ENCODE results near the gene QSOX2.
"Not testable (repeated sequence)": the region's sequence is repeated elsewhere in the genome, so short reads cannot be mapped to it uniquely, and the experiment has no call there.

QSOX2 gene

DNA sequence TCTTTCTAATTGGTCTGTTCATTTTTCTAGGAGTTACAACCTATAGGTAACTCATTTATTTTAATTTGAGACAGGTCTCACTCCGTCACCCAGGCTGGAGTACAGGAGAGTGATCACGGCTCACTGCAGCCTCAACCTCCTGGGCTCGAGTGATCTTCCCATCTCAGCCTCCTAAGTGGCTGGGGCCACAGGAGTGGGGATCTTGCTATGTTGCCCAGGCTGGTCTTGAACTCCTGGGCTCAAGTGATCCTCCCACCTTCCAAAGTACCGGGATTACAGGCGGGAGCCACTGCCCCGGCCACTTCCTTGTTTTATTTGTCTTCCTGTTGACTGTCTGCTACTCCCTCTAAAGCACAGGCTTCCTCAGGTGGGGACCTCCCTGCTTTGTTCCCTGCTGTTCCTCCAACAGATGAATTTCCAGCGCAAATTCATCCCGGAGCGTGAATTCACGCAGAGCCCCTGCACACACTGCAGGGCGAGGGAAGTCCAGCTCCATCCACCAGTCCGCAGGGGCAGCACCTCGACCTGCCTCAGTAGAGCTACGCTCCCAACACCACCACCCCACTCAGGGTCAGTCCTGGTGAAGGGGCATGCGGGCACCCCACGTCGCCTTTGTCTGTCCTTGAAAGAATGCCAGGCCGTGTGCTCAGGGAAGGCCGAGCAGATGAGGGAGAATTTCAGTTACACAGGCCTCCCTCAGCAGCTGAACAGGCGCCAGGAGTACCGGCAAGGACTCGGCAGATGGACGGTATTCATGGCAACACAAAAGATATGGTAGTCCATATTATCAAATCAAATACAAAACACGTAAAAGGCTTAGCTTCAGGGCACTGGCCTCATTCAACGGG, 6.3 kb downstream of the QSOX2 start:
- no peaks in the 10 kb centered on the region for H3K9me3 ChIP-seq (ENCODE audit: control insufficient read depth, insufficient read depth, low read depth, low read length)
- no peaks in the 10 kb centered on the region for H3K27me3 ChIP-seq (ENCODE audit: control insufficient read depth, insufficient read depth, low read length)
- peaks cover 20% of the 10 kb centered on the region; the same call in 1 of the 2 replicates for H3K36me3 ChIP-seq (ENCODE audit: control insufficient read depth, insufficient read depth, low read length)
- H3K9ac ChIP-seq (ENCODE audit: low read length), result no peak overlapping the region
- peaks cover 20% of the 10 kb centered on the region for H3K4me1 ChIP-seq (ENCODE audit: control insufficient read depth, insufficient read depth, low read length)
- H3K27ac ChIP-seq (ENCODE audit: low read depth, low read length), result no peak overlapping the region
- no peak overlapping the region for H3K4me3 ChIP-seq (ENCODE audit: low read depth, low read length)

DNA sequence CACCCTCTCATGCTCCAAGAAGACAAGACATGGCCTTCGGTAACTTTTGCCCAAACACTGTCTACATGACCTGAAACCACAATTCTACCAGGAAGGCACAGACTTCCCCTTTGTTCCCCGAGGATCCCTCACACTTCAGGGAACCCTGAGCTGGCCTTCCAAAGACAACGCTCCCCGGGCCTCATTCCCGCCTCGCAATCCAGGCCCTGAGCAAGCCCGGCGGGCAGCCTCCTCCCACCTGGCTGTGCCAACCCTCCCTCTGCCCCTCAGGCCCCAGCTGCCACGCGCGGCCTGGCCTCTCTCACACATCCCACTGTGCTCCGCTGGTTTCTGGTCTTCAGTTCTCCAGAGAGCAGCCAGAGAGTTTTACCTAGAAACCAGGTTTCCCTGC, 7.3 kb downstream of the QSOX2 start:
- no peaks in the 10 kb centered on the region for H3K9me3 ChIP-seq (ENCODE audit: control insufficient read depth, insufficient read depth, low read depth, low read length)
- no peaks in the 10 kb centered on the region for H3K27me3 ChIP-seq (ENCODE audit: control insufficient read depth, insufficient read depth, low read length)
- H3K9ac ChIP-seq (ENCODE audit: low read length), result no peak overlapping the region
- peaks cover 10% of the 10 kb centered on the region for H3K4me1 ChIP-seq (ENCODE audit: control insufficient read depth, insufficient read depth, low read length)
- no peak overlapping the region for H3K4me3 ChIP-seq (ENCODE audit: low read depth, low read length)
- H3K27ac ChIP-seq (ENCODE audit: low read depth, low read length), result no peak overlapping the region; the same call in 1 of the 2 replicates
- H3K36me3 ChIP-seq (ENCODE audit: control insufficient read depth, insufficient read depth, low read length), result peaks cover 20% of the 10 kb centered on the region; the same call in 1 of the 2 replicates

DNA sequence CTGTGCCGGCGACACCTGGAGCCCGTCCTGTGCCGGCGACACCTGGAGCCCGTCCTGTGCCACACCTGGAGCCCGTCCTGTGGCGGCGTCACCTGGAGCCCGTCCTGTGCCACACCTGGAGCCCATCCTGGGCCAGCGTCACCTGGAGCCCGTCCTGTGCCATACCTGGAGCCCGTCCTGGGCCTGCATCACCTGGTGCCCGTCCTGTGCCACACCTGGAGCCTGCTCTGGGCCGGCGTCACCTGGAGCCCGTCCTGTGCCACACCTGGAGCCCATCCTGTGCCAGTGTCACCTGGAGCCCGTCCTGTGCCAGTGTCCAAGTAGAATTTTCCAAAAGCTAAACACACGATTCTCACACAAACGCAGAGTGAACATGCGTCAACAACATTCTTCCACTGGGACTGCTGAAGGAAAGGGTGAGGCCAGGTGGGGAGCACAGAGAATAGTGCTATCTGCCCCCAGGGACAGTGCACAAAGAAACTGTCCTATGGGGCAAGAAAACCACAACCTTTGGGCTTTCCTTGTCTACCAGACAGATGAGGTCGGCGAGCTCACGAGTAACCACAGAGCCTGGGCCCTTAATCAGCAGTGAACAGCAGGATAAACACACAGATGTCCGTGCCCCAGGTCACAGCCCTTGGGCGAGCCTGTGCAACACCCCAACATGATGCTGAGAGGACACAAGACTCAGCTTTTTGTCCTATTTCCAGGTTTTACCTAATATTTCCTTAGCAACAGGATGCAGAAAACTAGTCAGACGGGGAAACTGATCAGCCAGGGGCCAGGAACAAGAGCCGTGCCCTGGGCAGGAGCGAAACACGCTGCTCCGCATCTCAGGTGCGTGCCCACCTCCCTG, 7.9 kb downstream of the QSOX2 start:
- Histone ChIP-seq H3K27me3 (ENCODE audit: control insufficient read depth, insufficient read depth, low read length) (no peaks in the 10 kb centered on the region), H3K4me3 (ENCODE audit: low read depth, low read length) (no peak overlapping the region), H3K9ac (ENCODE audit: low read length) (no peak overlapping the region), H3K36me3 (ENCODE audit: control insufficient read depth, insufficient read depth, low read length) (peaks cover 20% of the 10 kb centered on the region; the same call in 1 of the 2 replicates), H3K9me3 (ENCODE audit: control insufficient read depth, insufficient read depth, low read depth, low read length) (no peaks in the 10 kb centered on the region), H3K4me1 (ENCODE audit: control insufficient read depth, insufficient read depth, low read length) (peaks cover 3% of the 10 kb centered on the region), H3K27ac (ENCODE audit: low read depth, low read length) (no peak overlapping the region)

DNA sequence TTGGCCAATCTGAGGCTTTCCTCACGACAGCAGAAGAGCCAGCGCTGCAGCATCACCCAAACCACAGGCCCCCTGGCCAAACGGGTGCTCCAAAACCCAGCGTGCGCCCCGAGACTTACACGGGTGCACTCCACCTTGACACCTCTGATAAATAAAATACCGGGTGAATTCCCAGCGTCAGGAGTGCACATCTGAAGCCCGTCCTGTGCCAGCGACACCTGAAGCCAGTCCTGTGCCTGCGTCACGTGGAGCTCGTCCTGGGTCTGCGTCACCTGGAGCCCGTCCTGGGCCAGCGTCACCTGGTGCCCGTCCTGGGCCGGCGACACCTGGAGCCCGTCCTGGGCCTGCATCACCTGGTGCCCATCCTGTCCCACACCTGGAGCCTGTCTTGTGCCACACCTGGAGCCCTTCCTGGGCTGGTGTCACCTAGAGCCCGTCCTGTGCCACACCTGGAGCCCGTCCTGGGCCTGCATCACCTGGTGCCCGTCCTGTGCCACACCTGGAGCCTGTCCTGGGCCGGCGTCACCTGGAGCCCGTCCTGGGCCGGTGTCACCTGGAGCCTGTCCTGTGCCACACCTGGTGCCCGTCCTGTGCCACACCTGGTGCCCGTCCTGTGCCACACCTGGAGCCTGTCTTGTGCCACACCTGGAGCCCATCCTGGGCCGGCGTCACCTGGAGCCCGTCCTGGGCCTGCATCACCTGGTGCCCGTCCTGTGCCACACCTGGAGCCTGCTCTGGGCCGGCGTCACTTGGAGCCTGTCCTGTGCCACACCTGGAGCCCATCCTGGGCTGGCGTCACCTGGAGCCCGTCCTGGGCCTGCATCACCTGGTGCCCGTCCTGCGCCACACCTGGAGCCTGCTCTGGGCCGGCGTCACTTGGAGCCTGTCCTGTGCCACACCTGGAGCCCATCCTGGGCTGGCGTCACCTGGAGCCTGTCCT, 8.9 kb downstream of the QSOX2 start:
- H3K9me3 ChIP-seq (ENCODE audit: control insufficient read depth, insufficient read depth, low read depth, low read length); H3K4me3 ChIP-seq (ENCODE audit: low read depth, low read length); H3K27ac ChIP-seq (ENCODE audit: low read depth, low read length); H3K27me3 ChIP-seq (ENCODE audit: control insufficient read depth, insufficient read depth, low read length); H3K9ac ChIP-seq (ENCODE audit: low read length); H3K4me1 ChIP-seq (ENCODE audit: control insufficient read depth, insufficient read depth, low read length): not testable (repeated sequence)
- H3K36me3 ChIP-seq (ENCODE audit: control insufficient read depth, insufficient read depth, low read length), result peaks cover 20% of the 10 kb centered on the region; the same call in 1 of the 2 replicates

DNA sequence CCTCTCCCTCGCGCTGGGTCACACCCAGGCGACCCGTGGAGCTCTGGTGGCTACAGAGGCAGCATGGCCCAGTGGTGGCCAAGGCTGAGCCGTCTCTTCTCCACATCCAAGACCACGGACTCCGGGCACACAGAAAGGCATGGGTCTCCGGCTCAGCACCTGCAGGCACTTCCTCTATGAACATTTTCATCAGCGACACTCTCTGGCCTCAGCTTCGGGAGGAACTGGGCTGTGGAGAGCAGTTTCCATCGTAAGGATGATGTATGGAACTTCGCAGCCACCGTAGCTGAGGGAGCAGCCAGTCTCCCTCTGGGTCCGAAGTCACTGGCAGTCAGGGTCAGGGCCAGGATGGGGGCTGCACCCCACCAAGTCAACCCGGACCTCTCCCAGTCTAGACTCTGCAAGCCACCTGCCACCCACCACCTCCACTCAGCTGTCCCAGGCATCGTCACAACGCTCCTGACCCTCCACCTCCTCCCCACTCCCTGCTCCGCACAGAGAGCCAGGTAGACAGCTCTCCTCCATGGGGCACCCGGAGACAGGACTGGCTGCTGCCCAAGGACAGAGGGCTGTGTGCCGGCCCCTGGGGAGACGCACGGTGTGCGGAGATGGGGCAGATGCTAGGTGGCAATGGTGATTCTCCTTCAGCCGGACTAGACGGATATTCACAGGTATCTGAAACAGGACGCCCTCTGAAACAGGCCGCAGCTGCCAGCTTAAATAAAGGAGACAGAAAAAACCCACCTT, 9.7 kb downstream of the QSOX2 start:
- peaks cover 3% of the 10 kb centered on the region; the same call in 1 of the 2 replicates for H3K4me1 ChIP-seq (ENCODE audit: control insufficient read depth, insufficient read depth, low read length)
- H3K27me3 ChIP-seq (ENCODE audit: control insufficient read depth, insufficient read depth, low read length), result no peaks in the 10 kb centered on the region
- H3K4me3 ChIP-seq (ENCODE audit: low read depth, low read length), result no peak overlapping the region
- no peak overlapping the region for H3K9ac ChIP-seq (ENCODE audit: low read length)
- peaks cover 25% of the 10 kb centered on the region; the same call in 1 of the 2 replicates for H3K36me3 ChIP-seq (ENCODE audit: control insufficient read depth, insufficient read depth, low read length)
- no peak overlapping the region for H3K27ac ChIP-seq (ENCODE audit: low read depth, low read length)
- no peaks in the 10 kb centered on the region for H3K9me3 ChIP-seq (ENCODE audit: control insufficient read depth, insufficient read depth, low read depth, low read length)

DNA sequence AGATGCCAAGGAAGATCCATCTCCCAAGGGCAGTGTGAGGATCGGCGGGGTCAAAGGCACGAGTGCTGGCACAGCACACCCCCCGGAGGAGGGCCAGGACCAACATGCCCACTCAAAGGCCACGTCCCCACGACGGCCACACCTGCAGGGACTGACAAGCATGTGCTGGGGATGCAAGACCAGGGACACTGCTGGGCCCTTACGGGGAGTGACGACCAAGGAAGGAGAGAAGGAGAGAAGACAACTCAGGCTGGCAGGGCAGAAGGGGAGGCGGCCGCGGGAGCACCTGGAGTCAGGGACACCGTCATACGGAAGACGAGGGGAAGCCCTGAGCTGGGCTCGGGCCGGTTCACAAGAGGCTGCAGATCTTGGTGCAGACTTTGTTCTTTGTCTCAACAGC, 10.4 kb downstream of the QSOX2 start:
- peaks cover 3% of the 10 kb centered on the region; the same call in 1 of the 2 replicates for H3K4me1 ChIP-seq (ENCODE audit: control insufficient read depth, insufficient read depth, low read length)

DNA sequence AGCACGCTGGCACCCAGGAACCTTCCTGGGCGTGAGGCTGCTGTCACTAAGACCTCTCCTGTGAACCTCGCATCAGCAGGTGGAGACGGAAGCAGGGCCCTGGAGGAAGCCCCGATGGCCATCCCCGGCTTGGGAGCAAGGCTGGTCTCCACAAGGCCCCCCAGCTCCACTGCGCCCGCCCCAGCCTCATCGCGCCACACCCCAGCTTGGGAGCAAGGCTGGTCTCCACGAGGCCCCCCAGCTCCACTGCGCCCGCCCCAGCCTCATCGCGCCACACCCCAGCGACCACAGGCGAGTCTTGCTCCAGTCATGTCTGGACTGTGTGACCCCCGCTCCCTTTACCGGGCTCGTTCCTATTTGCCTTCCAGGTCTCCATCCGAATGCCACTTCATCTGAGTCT, 11.0 kb downstream of the QSOX2 start:
- Histone ChIP-seq H3K9me3 (ENCODE audit: control insufficient read depth, insufficient read depth, low read depth, low read length) (no peaks in the 10 kb centered on the region), H3K27me3 (ENCODE audit: control insufficient read depth, insufficient read depth, low read length) (no peaks in the 10 kb centered on the region), H3K4me3 (ENCODE audit: low read depth, low read length) (no peak overlapping the region), H3K4me1 (ENCODE audit: control insufficient read depth, insufficient read depth, low read length) (peaks cover 3% of the 10 kb centered on the region; the same call in 1 of the 2 replicates), H3K27ac (ENCODE audit: low read depth, low read length) (no peak overlapping the region), H3K9ac (ENCODE audit: low read length) (no peak overlapping the region), H3K36me3 (ENCODE audit: control insufficient read depth, insufficient read depth, low read length) (peaks cover 25% of the 10 kb centered on the region; the same call in 1 of the 2 replicates)

More for the DNA sequence above, 10.4 kb downstream of the QSOX2 start:
- Histone ChIP-seq H3K4me3 (ENCODE audit: low read depth, low read length) (no peak overlapping the region), H3K27ac (ENCODE audit: low read depth, low read length) (no peak overlapping the region), H3K9ac (ENCODE audit: low read length) (no peak overlapping the region), H3K27me3 (ENCODE audit: control insufficient read depth, insufficient read depth, low read length) (no peaks in the 10 kb centered on the region), H3K9me3 (ENCODE audit: control insufficient read depth, insufficient read depth, low read depth, low read length) (no peaks in the 10 kb centered on the region), H3K36me3 (ENCODE audit: control insufficient read depth, insufficient read depth, low read length) (peaks cover 25% of the 10 kb centered on the region; the same call in 1 of the 2 replicates)

DNA sequence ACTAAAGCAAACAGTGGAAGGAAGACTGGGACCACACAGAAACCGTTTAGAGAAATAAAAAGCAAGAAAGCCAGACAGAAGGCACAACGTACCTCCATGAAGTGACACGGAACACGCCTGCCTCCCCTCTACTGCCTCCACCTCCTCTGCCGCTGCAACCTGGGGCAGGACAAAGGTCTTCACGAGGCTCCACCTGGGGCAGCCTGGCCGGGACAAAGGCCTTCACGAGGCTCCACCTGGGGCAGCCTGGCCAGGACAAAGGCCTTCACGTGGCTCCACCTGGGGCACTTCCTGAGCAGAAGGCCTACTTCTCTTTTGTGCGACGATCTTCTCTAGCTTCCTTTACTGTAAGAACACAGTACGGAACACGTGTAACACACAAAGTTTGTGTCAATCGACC, 11.7 kb downstream of the QSOX2 start:
- Histone ChIP-seq H3K27ac (ENCODE audit: low read depth, low read length) (no peak overlapping the region), H3K4me3 (ENCODE audit: low read depth, low read length) (no peak overlapping the region), H3K27me3 (ENCODE audit: control insufficient read depth, insufficient read depth, low read length) (no peaks in the 10 kb centered on the region), H3K4me1 (ENCODE audit: control insufficient read depth, insufficient read depth, low read length) (peaks cover 3% of the 10 kb centered on the region; the same call in 1 of the 2 replicates), H3K9ac (ENCODE audit: low read length) (no peak overlapping the region), H3K9me3 (ENCODE audit: control insufficient read depth, insufficient read depth, low read depth, low read length) (no peaks in the 10 kb centered on the region), H3K36me3 (ENCODE audit: control insufficient read depth, insufficient read depth, low read length) (peaks cover 25% of the 10 kb centered on the region; the same call in 1 of the 2 replicates)

DNA sequence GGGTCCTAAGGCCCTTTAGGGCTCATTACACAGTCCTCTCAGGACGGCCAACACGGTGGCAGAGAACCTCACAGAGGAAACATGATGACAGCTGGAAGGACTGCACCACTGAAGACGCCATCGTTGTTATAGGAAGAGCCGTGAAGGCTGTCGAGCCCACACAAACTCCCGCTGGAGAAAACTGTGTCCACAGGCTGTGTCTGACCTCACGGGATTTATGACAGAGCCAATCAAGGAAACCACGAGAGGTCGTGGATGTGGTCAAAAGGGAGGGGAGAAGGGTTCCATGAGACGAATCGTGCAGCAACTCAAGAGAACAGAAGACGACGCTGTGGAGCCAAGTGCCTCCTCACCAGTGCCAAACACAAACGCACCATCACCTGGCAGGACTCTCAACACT, 12.2 kb downstream of the QSOX2 start:
- Histone ChIP-seq H3K36me3 (ENCODE audit: control insufficient read depth, insufficient read depth, low read length) (peaks cover 25% of the 10 kb centered on the region; the same call in 1 of the 2 replicates), H3K9me3 (ENCODE audit: control insufficient read depth, insufficient read depth, low read depth, low read length) (no peaks in the 10 kb centered on the region), H3K27ac (ENCODE audit: low read depth, low read length) (no peak overlapping the region), H3K4me3 (ENCODE audit: low read depth, low read length) (no peak overlapping the region), H3K9ac (ENCODE audit: low read length) (no peak overlapping the region), H3K27me3 (ENCODE audit: control insufficient read depth, insufficient read depth, low read length) (no peaks in the 10 kb centered on the region), H3K4me1 (ENCODE audit: control insufficient read depth, insufficient read depth, low read length) (peaks cover 3% of the 10 kb centered on the region; the same call in 1 of the 2 replicates)

DNA sequence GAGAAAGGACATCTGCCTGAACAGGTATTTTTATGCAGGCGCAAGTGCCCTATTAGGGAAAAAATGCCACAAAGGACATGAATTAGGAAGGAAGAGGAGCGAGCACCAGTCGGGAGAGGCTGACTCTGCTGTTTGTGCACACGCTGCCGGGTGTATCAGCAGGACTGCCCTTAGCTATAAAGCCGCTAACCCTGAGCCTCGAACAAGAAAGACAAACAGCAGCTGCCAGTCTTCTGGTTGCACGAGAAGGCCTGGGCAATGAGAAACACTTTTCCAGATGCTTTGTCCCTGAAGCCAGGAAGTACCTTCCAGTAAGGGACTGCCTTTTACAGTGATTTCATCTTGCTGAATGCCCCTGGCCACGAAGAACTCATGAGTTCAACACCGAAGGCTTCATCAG, 12.6 kb downstream of the QSOX2 start:
- H3K4me1 ChIP-seq (ENCODE audit: control insufficient read depth, insufficient read depth, low read length), result peaks cover 3% of the 10 kb centered on the region; the same call in 1 of the 2 replicates
- H3K27ac ChIP-seq (ENCODE audit: low read depth, low read length), result no peak overlapping the region
- H3K9ac ChIP-seq (ENCODE audit: low read length), result no peak overlapping the region
- H3K4me3 ChIP-seq (ENCODE audit: low read depth, low read length), result no peak overlapping the region
- H3K36me3 ChIP-seq (ENCODE audit: control insufficient read depth, insufficient read depth, low read length), result peaks cover 25% of the 10 kb centered on the region; the same call in 1 of the 2 replicates
- no peaks in the 10 kb centered on the region for H3K9me3 ChIP-seq (ENCODE audit: control insufficient read depth, insufficient read depth, low read depth, low read length)
- H3K27me3 ChIP-seq (ENCODE audit: control insufficient read depth, insufficient read depth, low read length), result no peaks in the 10 kb centered on the region
